K562 (cell line): ENCODE data around the gene ATP5F1A. TPM values are rescaled to one million over a fixed set of nuclear protein-coding genes. Genes with fewer than 3 reads are reported as not detected.

Source experiments
- ARID1B ChIP-seq: fragments of 450-650 bp; IDR thresholded peaks from 2 replicates; pipeline ENCODE4 v1.6.1; 2016; ENCODE audit warnings: antibody characterized with exemption, mild to moderate bottlenecking, inconsistent platforms
- BCOR ChIP-seq: fragments of 450-650 bp; IDR thresholded peaks from 2 replicates; pipeline ENCODE4 v1.6.1; 2016
- DPF2 ChIP-seq: fragments of 450-650 bp; IDR thresholded peaks from 2 replicates; pipeline ENCODE4 v1.6.1; 2016
- EHMT2 ChIP-seq: fragments of 450-650 bp; IDR thresholded peaks from 2 replicates; pipeline ENCODE4 v1.6.1; 2018; ENCODE audit warnings: antibody characterized with exemption
- ETV6 ChIP-seq, 3 experiments: fragments of 150-350 bp in 1 of 3; sonication (generic) in 1 of 3; formaldehyde crosslinking in 1 of 3; IDR thresholded peaks; 2 replicates each; pipeline versions ENCODE4 v1.6.1 to v1.8.0; 2014 to 2022; ENCODE audit warnings: borderline replicate concordance in 2 of 3, low read depth in 2 of 3, antibody characterized with exemption in 1 of 3, low read length in 1 of 3, mild to moderate bottlenecking in 1 of 3, missing genetic modification reagents in 1 of 3
- FOS ChIP-seq: IDR thresholded peaks from 3 replicates; pipeline ENCODE4 v1.6.1; 2011; ENCODE audit not compliant: insufficient read length; ENCODE audit errors: extremely low read depth
- HMGN3 ChIP-seq: IDR thresholded peaks from 2 replicates; pipeline ENCODE4 v1.6.1; 2011; ENCODE audit warnings: borderline replicate concordance, low read depth, mild to moderate bottlenecking, mixed read lengths, low read length; ENCODE audit not compliant: insufficient read length; ENCODE audit errors: extremely low read depth
- MYNN ChIP-seq, 2 experiments: sonication (generic); formaldehyde crosslinking in 1 of 2; IDR thresholded peaks; 2 replicates each; pipeline versions ENCODE4 v1.5.0 to v1.6.1; 2016 to 2020; ENCODE audit warnings: antibody characterized with exemption in 1 of 2, missing genetic modification reagents in 1 of 2
- PHTF2 ChIP-seq: fragments of 250-450 bp; sonication (Bioruptor Pico); IDR thresholded peaks from 2 replicates; pipeline ENCODE4 v1.5.0; 2021; ENCODE audit warnings: mild to moderate bottlenecking
- PRPF4 ChIP-seq: fragments of 200-400 bp; formaldehyde crosslinking; IDR thresholded peaks from one replicate; pipeline ENCODE4 v1.6.1; 2017; ENCODE audit warnings: low read length, low read depth, mild to moderate bottlenecking; ENCODE audit not compliant: insufficient read depth, poor library complexity, severe bottlenecking
- RFX1 ChIP-seq: fragments of 450-650 bp; IDR thresholded peaks from 2 replicates; pipeline ENCODE4 v1.6.1; 2016; ENCODE audit warnings: mild to moderate bottlenecking, moderate library complexity
- SMARCB1 ChIP-seq: IDR thresholded peaks from 2 replicates; pipeline ENCODE4 v1.6.1; 2011; ENCODE audit warnings: improper control_type of control experiment, low read depth; ENCODE audit not compliant: insufficient read length
- ZNF23 ChIP-seq: fragments of 250-450 bp; sonication (Bioruptor Pico); IDR thresholded peaks from 2 replicates; pipeline ENCODE4 v1.4.0; 2020; ENCODE audit warnings: mild to moderate bottlenecking
- ZNF324 ChIP-seq: fragments of 250-450 bp; sonication (Bioruptor Pico); IDR thresholded peaks from 2 replicates; pipeline ENCODE4 v1.4.0; 2020; ENCODE audit warnings: mild to moderate bottlenecking
- ZNF347 ChIP-seq: fragments of 450-650 bp; formaldehyde crosslinking; IDR thresholded peaks from 2 replicates; pipeline ENCODE4 v1.4.0; 2020; ENCODE audit warnings: low read depth, mild to moderate bottlenecking, moderate library complexity
- ZNF408 ChIP-seq: fragments of 250-450 bp; sonication (Bioruptor Pico); IDR thresholded peaks from 2 replicates; pipeline ENCODE4 v1.4.0; 2020; ENCODE audit warnings: low read depth, mild to moderate bottlenecking, moderate library complexity
- ZNF431 ChIP-seq: sonication (generic); formaldehyde crosslinking; IDR thresholded peaks from 2 replicates; pipeline ENCODE4 v1.8.0; 2022; ENCODE audit warnings: mild to moderate bottlenecking, missing genetic modification reagents
- ZNF507 ChIP-seq: conservative IDR thresholded peaks from 2 replicates; pipeline ENCODE4 v1.6.1; 2017; ENCODE audit warnings: missing genetic modification characterization, missing compliant biosample characterization
- polyA plus RNA-seq, 8 experiments: library from polyadenylated mRNA; depleted of rRNA in 4 of 8; stranded (reverse) in 5 of 8; unstranded in 3 of 8; fragments of >200 nt; fragmentation: Nextera tagmentation in 2 of 8; fragmentation: Illumina TruSeq in 1 of 8; extraction: Ambion mirVana in 2 of 8; extraction: Trizol in 1 of 8; gene quantifications; 2 replicates each; pipeline versions ENCODE4 v1.2.1 to v1.2.3, GENCODE V29; 2011 to 2014; ENCODE audit warnings: inconsistent platforms in 1 of 8, missing spikeins in 1 of 8
- total RNA-seq, 7 experiments: library from RNA; depleted of rRNA in 6 of 7; stranded (reverse); fragments of >200 nt in 6 of 7; fragmentation: Illumina TruSeq in 2 of 7; extraction: Trizol in 2 of 7; gene quantifications; 2 replicates each; pipeline versions ENCODE4 v1.2.1 to v1.2.3, GENCODE V29; 2011 to 2021; ENCODE audit warnings: low replicate concordance in 1 of 7
- TF ChIP-seq, protein P1 (sequence below): fragments of 450-650 bp; conservative IDR thresholded peaks from 2 replicates; pipeline ENCODE4 v1.6.1; 2016; ENCODE audit warnings: missing genetic modification characterization, low read depth, mild to moderate bottlenecking, control low read depth, missing compliant biosample characterization
- TF ChIP-seq, protein P2 (sequence below): sonication (generic); formaldehyde crosslinking; IDR thresholded peaks from 2 replicates; pipeline ENCODE4 v1.8.0; 2022; ENCODE audit warnings: mild to moderate bottlenecking, missing genetic modification reagents
- TF ChIP-seq, protein P3 (sequence below): fragments of 250-450 bp; sonication (Bioruptor Pico); IDR thresholded peaks from 2 replicates; pipeline ENCODE4 v1.4.0; 2020

ATP5F1A gene
- total and polyA plus RNA-seq, 9 of the 15 experiments (the other 6 are each of a cell fraction or from before 2014, with no cell fraction given), result 377 to 762 (median 490) TPM

DNA sequence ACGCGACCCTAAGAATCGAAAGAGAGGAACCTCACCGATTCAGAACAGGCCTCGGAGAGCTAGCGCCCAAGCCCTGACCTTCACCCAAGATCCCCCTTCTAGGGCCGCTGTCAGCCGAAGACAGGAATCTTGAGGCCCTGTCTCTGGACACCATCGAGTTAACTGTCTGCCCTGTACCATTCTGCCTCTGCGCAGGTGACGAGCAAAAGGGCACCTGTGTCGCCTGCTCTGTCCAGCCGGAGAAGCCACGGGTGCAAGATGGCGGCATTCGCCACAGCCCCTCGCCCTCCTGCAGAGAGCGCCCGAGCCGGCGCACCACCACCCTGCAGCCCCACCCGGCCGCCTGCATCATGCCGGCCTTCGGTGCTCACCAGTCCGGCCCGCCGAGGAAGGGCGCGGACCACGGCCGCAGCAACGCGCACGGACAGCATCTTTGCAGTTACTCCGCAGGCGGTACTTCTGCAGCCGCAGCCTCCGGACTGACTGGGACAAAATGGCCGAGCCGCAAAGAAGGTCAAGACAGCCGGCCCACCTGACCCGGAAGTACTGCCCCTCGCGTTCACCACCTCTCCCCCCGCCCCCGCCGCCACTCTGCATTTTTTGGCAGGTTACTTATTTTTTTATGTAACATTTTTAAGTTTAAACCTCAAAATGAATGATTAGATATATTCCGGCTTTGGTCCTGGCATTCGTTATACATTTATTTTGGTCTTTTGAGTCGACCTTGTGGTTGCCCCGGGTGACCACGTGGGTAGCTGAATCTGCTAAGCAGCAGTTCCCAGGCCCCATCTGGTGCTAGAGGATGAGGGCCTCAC lies at the start of gene ATP5F1A (continued):
- TF ChIP-seq PHTF2 (CRISPR knock-in tag) (no peak), FOS (no peak), ZNF507 (tag) (no peak), ETV6 (IDR thresholded peaks at IDR 0.05; ENCODE audit: borderline replicate concordance in 1 of 2, low read depth in 2 of 2, low read length in 1 of 2) (no peak), ETV6 (CRISPR knock-in tag; IDR thresholded peaks at IDR 0.05; ENCODE audit: borderline replicate concordance) (no peak), ZNF23 (CRISPR knock-in tag) (no peak), ARID1B (no peak), MYNN (IDR thresholded peaks at IDR 0.05) (no peak), MYNN (CRISPR knock-in tag; IDR thresholded peaks at IDR 0.05) (no peak), ZNF431 (CRISPR knock-in tag) (no peak), ZNF324 (CRISPR knock-in tag) (no peak), DPF2 (no peak), HMGN3 (peak; percentile 40), BCOR (no peak), EHMT2 (no peak), SMARCB1 (no peak), ZNF347 (CRISPR knock-in tag) (no peak), ZNF408 (CRISPR knock-in tag) (no peak), RFX1 (peak; percentile 69), PRPF4 (no peak)
- TF ChIP-seq, protein P1, sequence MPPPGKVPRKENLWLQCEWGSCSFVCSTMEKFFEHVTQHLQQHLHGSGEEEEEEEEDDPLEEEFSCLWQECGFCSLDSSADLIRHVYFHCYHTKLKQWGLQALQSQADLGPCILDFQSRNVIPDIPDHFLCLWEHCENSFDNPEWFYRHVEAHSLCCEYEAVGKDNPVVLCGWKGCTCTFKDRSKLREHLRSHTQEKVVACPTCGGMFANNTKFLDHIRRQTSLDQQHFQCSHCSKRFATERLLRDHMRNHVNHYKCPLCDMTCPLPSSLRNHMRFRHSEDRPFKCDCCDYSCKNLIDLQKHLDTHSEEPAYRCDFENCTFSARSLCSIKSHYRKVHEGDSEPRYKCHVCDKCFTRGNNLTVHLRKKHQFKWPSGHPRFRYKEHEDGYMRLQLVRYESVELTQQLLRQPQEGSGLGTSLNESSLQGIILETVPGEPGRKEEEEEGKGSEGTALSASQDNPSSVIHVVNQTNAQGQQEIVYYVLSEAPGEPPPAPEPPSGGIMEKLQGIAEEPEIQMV, result no peak
- TF ChIP-seq, protein P2, sequence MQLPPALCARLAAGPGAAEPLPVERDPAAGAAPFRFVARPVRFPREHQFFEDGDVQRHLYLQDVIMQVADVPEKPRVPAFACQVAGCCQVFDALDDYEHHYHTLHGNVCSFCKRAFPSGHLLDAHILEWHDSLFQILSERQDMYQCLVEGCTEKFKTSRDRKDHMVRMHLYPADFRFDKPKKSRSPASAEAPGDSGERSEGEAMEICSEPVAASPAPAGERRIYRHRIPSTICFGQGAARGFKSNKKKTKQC (CRISPR knock-in tag), result no peak
- TF ChIP-seq, protein P3, sequence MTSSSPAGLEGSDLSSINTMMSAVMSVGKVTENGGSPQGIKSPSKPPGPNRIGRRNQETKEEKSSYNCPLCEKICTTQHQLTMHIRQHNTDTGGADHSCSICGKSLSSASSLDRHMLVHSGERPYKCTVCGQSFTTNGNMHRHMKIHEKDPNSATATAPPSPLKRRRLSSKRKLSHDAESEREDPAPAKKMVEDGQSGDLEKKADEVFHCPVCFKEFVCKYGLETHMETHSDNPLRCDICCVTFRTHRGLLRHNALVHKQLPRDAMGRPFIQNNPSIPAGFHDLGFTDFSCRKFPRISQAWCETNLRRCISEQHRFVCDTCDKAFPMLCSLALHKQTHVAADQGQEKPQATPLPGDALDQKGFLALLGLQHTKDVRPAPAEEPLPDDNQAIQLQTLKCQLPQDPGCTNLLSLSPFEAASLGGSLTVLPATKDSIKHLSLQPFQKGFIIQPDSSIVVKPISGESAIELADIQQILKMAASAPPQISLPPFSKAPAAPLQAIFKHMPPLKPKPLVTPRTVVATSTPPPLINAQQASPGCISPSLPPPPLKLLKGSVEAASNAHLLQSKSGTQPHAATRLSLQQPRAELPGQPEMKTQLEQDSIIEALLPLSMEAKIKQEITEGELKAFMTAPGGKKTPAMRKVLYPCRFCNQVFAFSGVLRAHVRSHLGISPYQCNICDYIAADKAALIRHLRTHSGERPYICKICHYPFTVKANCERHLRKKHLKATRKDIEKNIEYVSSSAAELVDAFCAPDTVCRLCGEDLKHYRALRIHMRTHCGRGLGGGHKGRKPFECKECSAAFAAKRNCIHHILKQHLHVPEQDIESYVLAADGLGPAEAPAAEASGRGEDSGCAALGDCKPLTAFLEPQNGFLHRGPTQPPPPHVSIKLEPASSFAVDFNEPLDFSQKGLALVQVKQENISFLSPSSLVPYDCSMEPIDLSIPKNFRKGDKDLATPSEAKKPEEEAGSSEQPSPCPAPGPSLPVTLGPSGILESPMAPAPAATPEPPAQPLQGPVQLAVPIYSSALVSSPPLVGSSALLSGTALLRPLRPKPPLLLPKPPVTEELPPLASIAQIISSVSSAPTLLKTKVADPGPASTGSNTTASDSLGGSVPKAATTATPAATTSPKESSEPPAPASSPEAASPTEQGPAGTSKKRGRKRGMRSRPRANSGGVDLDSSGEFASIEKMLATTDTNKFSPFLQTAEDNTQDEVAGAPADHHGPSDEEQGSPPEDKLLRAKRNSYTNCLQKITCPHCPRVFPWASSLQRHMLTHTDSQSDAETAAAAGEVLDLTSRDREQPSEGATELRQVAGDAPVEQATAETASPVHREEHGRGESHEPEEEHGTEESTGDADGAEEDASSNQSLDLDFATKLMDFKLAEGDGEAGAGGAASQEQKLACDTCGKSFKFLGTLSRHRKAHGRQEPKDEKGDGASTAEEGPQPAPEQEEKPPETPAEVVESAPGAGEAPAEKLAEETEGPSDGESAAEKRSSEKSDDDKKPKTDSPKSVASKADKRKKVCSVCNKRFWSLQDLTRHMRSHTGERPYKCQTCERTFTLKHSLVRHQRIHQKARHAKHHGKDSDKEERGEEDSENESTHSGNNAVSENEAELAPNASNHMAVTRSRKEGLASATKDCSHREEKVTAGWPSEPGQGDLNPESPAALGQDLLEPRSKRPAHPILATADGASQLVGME (CRISPR knock-in tag), result 0 out of 2 replicates have a peak, but pooled peaks have one; percentile 71
